ENCODE measurements around the gene ASIC4. TPM values are rescaled to one million over a fixed set of nuclear protein-coding genes. Genes with fewer than 3 reads are reported as not detected.

Gene ASIC4
- total and polyA plus RNA-seq, 2 of the 13 experiments (the other 11 are each of a cell fraction or from before 2014, with no cell fraction given): 0.03 TPM; not detected in 1

DNA sequence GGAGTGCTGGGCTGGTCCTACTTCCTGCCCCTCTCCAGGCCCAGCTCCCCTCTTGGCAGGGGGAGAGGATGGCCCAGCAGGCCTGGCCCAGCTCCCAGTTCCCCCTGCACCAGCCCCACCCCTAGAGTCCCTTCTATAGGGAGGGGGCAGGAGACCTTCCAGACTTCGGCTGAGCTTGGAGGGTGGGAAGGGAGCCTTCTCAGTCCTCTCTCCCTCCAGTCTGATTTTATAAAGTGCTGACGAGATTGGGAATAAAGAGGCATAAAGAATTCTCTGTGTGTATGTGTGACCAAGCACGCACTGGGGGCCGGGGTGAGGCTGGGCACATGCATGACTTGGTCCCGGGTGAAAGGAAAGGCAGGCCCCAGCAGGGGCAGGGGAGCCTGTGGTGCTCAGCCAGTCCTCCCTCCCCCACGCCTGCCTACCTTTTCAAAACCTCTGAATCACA is 24.2 kb downstream of the ASIC4 start (continued):
- TF ChIP-seq, protein P1, sequence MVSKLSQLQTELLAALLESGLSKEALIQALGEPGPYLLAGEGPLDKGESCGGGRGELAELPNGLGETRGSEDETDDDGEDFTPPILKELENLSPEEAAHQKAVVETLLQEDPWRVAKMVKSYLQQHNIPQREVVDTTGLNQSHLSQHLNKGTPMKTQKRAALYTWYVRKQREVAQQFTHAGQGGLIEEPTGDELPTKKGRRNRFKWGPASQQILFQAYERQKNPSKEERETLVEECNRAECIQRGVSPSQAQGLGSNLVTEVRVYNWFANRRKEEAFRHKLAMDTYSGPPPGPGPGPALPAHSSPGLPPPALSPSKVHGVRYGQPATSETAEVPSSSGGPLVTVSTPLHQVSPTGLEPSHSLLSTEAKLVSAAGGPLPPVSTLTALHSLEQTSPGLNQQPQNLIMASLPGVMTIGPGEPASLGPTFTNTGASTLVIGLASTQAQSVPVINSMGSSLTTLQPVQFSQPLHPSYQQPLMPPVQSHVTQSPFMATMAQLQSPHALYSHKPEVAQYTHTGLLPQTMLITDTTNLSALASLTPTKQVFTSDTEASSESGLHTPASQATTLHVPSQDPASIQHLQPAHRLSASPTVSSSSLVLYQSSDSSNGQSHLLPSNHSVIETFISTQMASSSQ (IDR thresholded peaks at IDR 0.05; ENCODE audit: low read depth): no peak
- TF ChIP-seq, protein P1 (CRISPR knock-in tag; IDR thresholded peaks at IDR 0.05; ENCODE audit: borderline replicate concordance): 0 out of 2 replicates have a peak, but pooled peaks have one; percentile 45
- TF ChIP-seq WIZ (CRISPR knock-in tag; IDR thresholded peaks at IDR 0.05) (no peak), ZNF713 (CRISPR knock-in tag; IDR thresholded peaks at IDR 0.05) (no peak), MYC (CRISPR knock-in tag; IDR thresholded peaks at IDR 0.05; ENCODE audit: borderline replicate concordance) (0 out of 2 replicates have a peak, but pooled peaks have one; percentile 6), ZFP36 (IDR thresholded peaks at IDR 0.05; ENCODE audit: borderline replicate concordance, low read depth, low read length, partially characterized antibody) (no peak), ZNF569 (CRISPR knock-in tag; IDR thresholded peaks at IDR 0.05; ENCODE audit: borderline replicate concordance) (no peak), SP2 (CRISPR knock-in tag; IDR thresholded peaks at IDR 0.05) (no peak), NRL (CRISPR knock-in tag; IDR thresholded peaks at IDR 0.05; ENCODE audit: borderline replicate concordance) (0 out of 2 replicates have a peak, but pooled peaks have one; percentile 5), XRCC5 (optimal IDR thresholded peaks at IDR 0.05; ENCODE audit: low read length) (no peak), KAT8 (CRISPR knock-in tag; IDR thresholded peaks at IDR 0.05) (no peak)
- TF ChIP-seq, protein P2, sequence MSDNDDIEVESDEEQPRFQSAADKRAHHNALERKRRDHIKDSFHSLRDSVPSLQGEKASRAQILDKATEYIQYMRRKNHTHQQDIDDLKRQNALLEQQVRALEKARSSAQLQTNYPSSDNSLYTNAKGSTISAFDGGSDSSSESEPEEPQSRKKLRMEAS (IDR thresholded peaks at IDR 0.05): no peak
- TF ChIP-seq, protein P3, sequence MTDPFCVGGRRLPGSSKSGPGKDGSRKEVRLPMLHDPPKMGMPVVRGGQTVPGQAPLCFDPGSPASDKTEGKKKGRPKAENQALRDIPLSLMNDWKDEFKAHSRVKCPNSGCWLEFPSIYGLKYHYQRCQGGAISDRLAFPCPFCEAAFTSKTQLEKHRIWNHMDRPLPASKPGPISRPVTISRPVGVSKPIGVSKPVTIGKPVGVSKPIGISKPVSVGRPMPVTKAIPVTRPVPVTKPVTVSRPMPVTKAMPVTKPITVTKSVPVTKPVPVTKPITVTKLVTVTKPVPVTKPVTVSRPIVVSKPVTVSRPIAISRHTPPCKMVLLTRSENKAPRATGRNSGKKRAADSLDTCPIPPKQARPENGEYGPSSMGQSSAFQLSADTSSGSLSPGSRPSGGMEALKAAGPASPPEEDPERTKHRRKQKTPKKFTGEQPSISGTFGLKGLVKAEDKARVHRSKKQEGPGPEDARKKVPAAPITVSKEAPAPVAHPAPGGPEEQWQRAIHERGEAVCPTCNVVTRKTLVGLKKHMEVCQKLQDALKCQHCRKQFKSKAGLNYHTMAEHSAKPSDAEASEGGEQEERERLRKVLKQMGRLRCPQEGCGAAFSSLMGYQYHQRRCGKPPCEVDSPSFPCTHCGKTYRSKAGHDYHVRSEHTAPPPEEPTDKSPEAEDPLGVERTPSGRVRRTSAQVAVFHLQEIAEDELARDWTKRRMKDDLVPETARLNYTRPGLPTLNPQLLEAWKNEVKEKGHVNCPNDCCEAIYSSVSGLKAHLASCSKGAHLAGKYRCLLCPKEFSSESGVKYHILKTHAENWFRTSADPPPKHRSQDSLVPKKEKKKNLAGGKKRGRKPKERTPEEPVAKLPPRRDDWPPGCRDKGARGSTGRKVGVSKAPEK (CRISPR knock-in tag; IDR thresholded peaks at IDR 0.05; ENCODE audit: borderline replicate concordance): no peak
- TF ChIP-seq, protein P4, sequence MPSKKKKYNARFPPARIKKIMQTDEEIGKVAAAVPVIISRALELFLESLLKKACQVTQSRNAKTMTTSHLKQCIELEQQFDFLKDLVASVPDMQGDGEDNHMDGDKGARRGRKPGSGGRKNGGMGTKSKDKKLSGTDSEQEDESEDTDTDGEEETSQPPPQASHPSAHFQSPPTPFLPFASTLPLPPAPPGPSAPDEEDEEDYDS (CRISPR knock-in tag; IDR thresholded peaks at IDR 0.05): no peak
- TF ChIP-seq, protein P5, sequence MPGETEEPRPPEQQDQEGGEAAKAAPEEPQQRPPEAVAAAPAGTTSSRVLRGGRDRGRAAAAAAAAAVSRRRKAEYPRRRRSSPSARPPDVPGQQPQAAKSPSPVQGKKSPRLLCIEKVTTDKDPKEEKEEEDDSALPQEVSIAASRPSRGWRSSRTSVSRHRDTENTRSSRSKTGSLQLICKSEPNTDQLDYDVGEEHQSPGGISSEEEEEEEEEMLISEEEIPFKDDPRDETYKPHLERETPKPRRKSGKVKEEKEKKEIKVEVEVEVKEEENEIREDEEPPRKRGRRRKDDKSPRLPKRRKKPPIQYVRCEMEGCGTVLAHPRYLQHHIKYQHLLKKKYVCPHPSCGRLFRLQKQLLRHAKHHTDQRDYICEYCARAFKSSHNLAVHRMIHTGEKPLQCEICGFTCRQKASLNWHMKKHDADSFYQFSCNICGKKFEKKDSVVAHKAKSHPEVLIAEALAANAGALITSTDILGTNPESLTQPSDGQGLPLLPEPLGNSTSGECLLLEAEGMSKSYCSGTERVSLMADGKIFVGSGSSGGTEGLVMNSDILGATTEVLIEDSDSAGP (CRISPR knock-in tag; IDR thresholded peaks at IDR 0.05; ENCODE audit: borderline replicate concordance): no peak
- TF ChIP-seq, protein P6, sequence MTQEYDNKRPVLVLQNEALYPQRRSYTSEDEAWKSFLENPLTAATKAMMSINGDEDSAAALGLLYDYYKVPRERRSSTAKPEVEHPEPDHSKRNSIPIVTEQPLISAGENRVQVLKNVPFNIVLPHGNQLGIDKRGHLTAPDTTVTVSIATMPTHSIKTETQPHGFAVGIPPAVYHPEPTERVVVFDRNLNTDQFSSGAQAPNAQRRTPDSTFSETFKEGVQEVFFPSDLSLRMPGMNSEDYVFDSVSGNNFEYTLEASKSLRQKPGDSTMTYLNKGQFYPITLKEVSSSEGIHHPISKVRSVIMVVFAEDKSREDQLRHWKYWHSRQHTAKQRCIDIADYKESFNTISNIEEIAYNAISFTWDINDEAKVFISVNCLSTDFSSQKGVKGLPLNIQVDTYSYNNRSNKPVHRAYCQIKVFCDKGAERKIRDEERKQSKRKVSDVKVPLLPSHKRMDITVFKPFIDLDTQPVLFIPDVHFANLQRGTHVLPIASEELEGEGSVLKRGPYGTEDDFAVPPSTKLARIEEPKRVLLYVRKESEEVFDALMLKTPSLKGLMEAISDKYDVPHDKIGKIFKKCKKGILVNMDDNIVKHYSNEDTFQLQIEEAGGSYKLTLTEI (CRISPR knock-in tag; conservative IDR thresholded peaks at IDR 0.05): no peak
- TF ChIP-seq, protein P7, sequence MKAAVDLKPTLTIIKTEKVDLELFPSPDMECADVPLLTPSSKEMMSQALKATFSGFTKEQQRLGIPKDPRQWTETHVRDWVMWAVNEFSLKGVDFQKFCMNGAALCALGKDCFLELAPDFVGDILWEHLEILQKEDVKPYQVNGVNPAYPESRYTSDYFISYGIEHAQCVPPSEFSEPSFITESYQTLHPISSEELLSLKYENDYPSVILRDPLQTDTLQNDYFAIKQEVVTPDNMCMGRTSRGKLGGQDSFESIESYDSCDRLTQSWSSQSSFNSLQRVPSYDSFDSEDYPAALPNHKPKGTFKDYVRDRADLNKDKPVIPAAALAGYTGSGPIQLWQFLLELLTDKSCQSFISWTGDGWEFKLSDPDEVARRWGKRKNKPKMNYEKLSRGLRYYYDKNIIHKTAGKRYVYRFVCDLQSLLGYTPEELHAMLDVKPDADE (CRISPR knock-in tag; IDR thresholded peaks at IDR 0.05): 0 out of 2 replicates have a peak, but pooled peaks have one; percentile 24

Measured in HepG2 (cell line).